HepG2 (cell line): Measurements from ENCODE around the gene LIN28A. TPM values are rescaled to one million over a fixed set of nuclear protein-coding genes. Genes with fewer than 3 reads are reported as not detected.
A peak's percentile ranks its signal among the peaks of the same experiment; 100 is the strongest.

Experiments
- ARID3A ChIP-seq: IDR thresholded peaks from 2 replicates; pipeline ENCODE4 v1.6.1; 2012; ENCODE audit warnings: low read depth, low read length, improper control_type of control experiment
- BRCA1 ChIP-seq: sonication (generic); formaldehyde crosslinking; IDR thresholded peaks from 2 replicates; pipeline ENCODE4 v1.4.0; 2020; ENCODE audit warnings: missing genetic modification reagents
- CENPX ChIP-seq: sonication (generic); formaldehyde crosslinking; IDR thresholded peaks from 2 replicates; pipeline ENCODE4 v1.9.0; 2021; ENCODE audit warnings: mild to moderate bottlenecking, missing genetic modification reagents, moderate library complexity
- CHCHD3 ChIP-seq: sonication (generic); formaldehyde crosslinking; IDR thresholded peaks from 2 replicates; pipeline ENCODE4 v1.8.0; 2022; ENCODE audit warnings: mild to moderate bottlenecking, missing genetic modification reagents, moderate library complexity
- CSRNP1 ChIP-seq: sonication (generic); formaldehyde crosslinking; IDR thresholded peaks from 2 replicates; pipeline ENCODE4 v1.8.1; 2023; ENCODE audit warnings: mild to moderate bottlenecking, missing genetic modification reagents
- CTCF ChIP-seq: sonication (generic); formaldehyde crosslinking; IDR thresholded peaks from 2 replicates; pipeline ENCODE4 v1.5.0; 2020; ENCODE audit warnings: mild to moderate bottlenecking, missing genetic modification reagents, moderate library complexity
- IKZF5 ChIP-seq: IDR thresholded peaks from 2 replicates; pipeline ENCODE4 v1.6.1; 2018; ENCODE audit warnings: missing genetic modification reagents, mild to moderate bottlenecking, missing compliant biosample characterization
- KLF11 ChIP-seq: IDR thresholded peaks from 2 replicates; pipeline ENCODE4 v1.6.1; 2016; ENCODE audit warnings: missing compliant biosample characterization
- MED13 ChIP-seq: sonication (generic); formaldehyde crosslinking; IDR thresholded peaks from 2 replicates; pipeline ENCODE4 v1.5.0; 2020; ENCODE audit warnings: missing genetic modification reagents
- MED8 ChIP-seq: sonication (generic); formaldehyde crosslinking; IDR thresholded peaks from 2 replicates; pipeline ENCODE4 v1.8.1; 2023; ENCODE audit warnings: mild to moderate bottlenecking, missing genetic modification reagents; ENCODE audit not compliant: insufficient replicate concordance
- RFX3 ChIP-seq: IDR thresholded peaks from 2 replicates; pipeline ENCODE4 v1.6.1; 2016; ENCODE audit warnings: missing biosample characterization, missing genetic modification reagents
- SIN3B ChIP-seq: fragments of 150-350 bp; IDR thresholded peaks from 2 replicates; pipeline ENCODE4 v1.6.1; 2014; ENCODE audit warnings: low read length
- SP5 ChIP-seq: IDR thresholded peaks from 2 replicates; pipeline ENCODE4 v1.6.1; 2016; ENCODE audit warnings: low read depth, borderline replicate concordance
- TGIF2 ChIP-seq: IDR thresholded peaks from 2 replicates; pipeline ENCODE4 v1.6.1; 2016; ENCODE audit warnings: control low read depth, missing compliant biosample characterization
- ZBTB49 ChIP-seq: sonication (generic); formaldehyde crosslinking; IDR thresholded peaks from 2 replicates; pipeline ENCODE4 v1.4.0; 2020; ENCODE audit warnings: missing genetic modification reagents, borderline replicate concordance
- ZFP91 ChIP-seq: sonication (generic); formaldehyde crosslinking; IDR thresholded peaks from 2 replicates; pipeline ENCODE4 v1.9.0; 2022; ENCODE audit warnings: missing genetic modification reagents, mild to moderate bottlenecking, borderline replicate concordance
- ZNF607 ChIP-seq: sonication (generic); formaldehyde crosslinking; IDR thresholded peaks from 2 replicates; pipeline ENCODE4 v1.5.1; 2020; ENCODE audit warnings: missing genetic modification reagents, mild to moderate bottlenecking, borderline replicate concordance
- ZNF615 ChIP-seq: sonication (generic); formaldehyde crosslinking; IDR thresholded peaks from 2 replicates; pipeline ENCODE4 v1.5.0; 2020; ENCODE audit warnings: mild to moderate bottlenecking, missing genetic modification reagents, borderline replicate concordance
- polyA plus RNA-seq, 8 experiments: library from polyadenylated mRNA; depleted of rRNA in 3 of 8; stranded (reverse) in 7 of 8; unstranded in 1 of 8; fragments of >200 nt; fragmentation: Illumina TruSeq in 4 of 8; extraction: Trizol in 4 of 8; gene quantifications; 2 replicates each; pipeline versions ENCODE4 v1.2.1 to v1.2.3, GENCODE V29; 2011 to 2016; ENCODE audit warnings: low read depth in 4 of 8, missing spikeins in 1 of 8, mixed read lengths in 1 of 8; ENCODE audit not compliant: insufficient read depth in 1 of 8
- total RNA-seq, 5 experiments: library from RNA; depleted of rRNA; stranded (reverse); fragments of >200 nt; fragmentation: Illumina TruSeq; extraction: Trizol; gene quantifications; 2 replicates each; pipeline ENCODE4 v1.2.3, GENCODE V29; 2016; ENCODE audit warnings: low read depth in 1 of 5

The LIN28A gene
- total and polyA plus RNA-seq, 2 of the 13 experiments (the other 11 are each of a cell fraction or from before 2014, with no cell fraction given) = not detected

- TF ChIP-seq BRCA1 (CRISPR knock-in tag) (peak; percentile 79; the same call in 1 of the 2 replicates), CHCHD3 (CRISPR knock-in tag) (peak; percentile 93), SIN3B (peak; percentile 84), ZNF607 (CRISPR knock-in tag) (peak; percentile 98), TGIF2 (peak; percentile 94), IKZF5 (CRISPR knock-in tag) (peak; percentile 90), ZBTB49 (no peak), MED13 (CRISPR knock-in tag) (peak; percentile 95), SP5 (peak; percentile 89), ARID3A (no peak), ZNF615 (CRISPR knock-in tag) (no peak), CTCF (CRISPR knock-in tag) (no peak), CENPX (CRISPR knock-in tag) (no peak), CSRNP1 (CRISPR knock-in tag) (peak; percentile 99), MED8 (CRISPR knock-in tag) (peak; percentile 93), ZFP91 (CRISPR knock-in tag) (peak; percentile 91), KLF11 (CRISPR knock-in tag) (peak; percentile 98), RFX3 (CRISPR knock-in tag) (no peak; the same call in 1 of the 2 replicates)
These were observed 21.5 kb downstream of the LIN28A start, which contains the start of gene DHDDS (continued) for GRCh38 chr1:26431979-26432695.
